Naive thymus-derived CD8-positive, alpha-beta T cell (primary cell): ENCODE data around the gene LOXHD1. TPM values are rescaled to one million over a fixed set of nuclear protein-coding genes. Genes with fewer than 3 reads are reported as not detected.

Experiments
- ATAC-seq, 2 donors: fragments of 150-1000 bp; cut with Tn5 transposase in 1 of 2; sonication (Bioruptor Pico), chemical (Tn5 transposase) in 1 of 2; 1 replicate in 1 of 2; 2 replicates in 1 of 2; pipeline ENCODE4 v1.10.0; 2021; ENCODE audit warnings: mild to moderate bottlenecking in 2 of 2, moderate library complexity in 2 of 2
- POLR2A ChIA-PET: fragments of 350-600 bp; sonication (Branson Sonifier 250); formaldehyde crosslinking; loops from one replicate; lab custom pipeline; 2021; ENCODE audit warnings: antibody characterized with exemption; lab: Charles Lee
- DNase-seq, 10 donors: peaks; one replicate each; pipeline versions ENCODE4 v3.0.0 to v3.0.0-alpha.2; 2020 to 2022
- H3K27ac Mint-ChIP-seq, 10 donors: one replicate each; pipeline ENCODE4 v1.8.0; 2020 to 2022; ENCODE audit warnings: mild to moderate bottlenecking in 10 of 10, mixed read lengths in 10 of 10, moderate library complexity in 4 of 10, inconsistent platforms in 1 of 10
- H3K27me3 Mint-ChIP-seq, 5 donors: one replicate each; pipeline ENCODE4 v1.8.0; 2021 to 2022; ENCODE audit warnings: mixed read lengths in 5 of 5
- H3K36me3 Mint-ChIP-seq, 3 donors: one replicate each; pipeline ENCODE4 v1.8.0; 2020 to 2022; ENCODE audit warnings: mixed read lengths in 3 of 3, mild to moderate bottlenecking in 2 of 3, inconsistent platforms in 1 of 3
- H3K4me1 Mint-ChIP-seq, 4 donors: one replicate each; pipeline ENCODE4 v1.8.0; 2021 to 2022; ENCODE audit warnings: mixed read lengths in 4 of 4
- H3K4me3 Mint-ChIP-seq, 10 donors: one replicate each; pipeline ENCODE4 v1.8.0; 2020 to 2022; ENCODE audit warnings: mild to moderate bottlenecking in 10 of 10, mixed read lengths in 10 of 10, moderate library complexity in 6 of 10, inconsistent platforms in 1 of 10
- H3K9me3 Mint-ChIP-seq, 9 donors: one replicate each; pipeline ENCODE4 v1.8.0; 2020 to 2022; ENCODE audit warnings: mixed read lengths in 9 of 9, mild to moderate bottlenecking in 3 of 9, inconsistent platforms in 1 of 9, moderate library complexity in 1 of 9
- polyA plus RNA-seq, 3 donors: library from polyadenylated mRNA; unstranded; fragments of 300-500 nt; fragmentation: Illumina TruSeq; gene quantifications; one replicate each; pipeline ENCODE4 v1.2.3, GENCODE V29; 2021
- total RNA-seq, 8 experiments: library from RNA in 2 of 8; stranded (reverse) in 2 of 8; gene quantifications; one replicate each; pipeline ENCODE4 v1.2.3 and lab custom pipeline; 2021 to 2026

LOXHD1 gene
- total and polyA plus RNA-seq, 5 experiments from 2014 or later: 0.08 to 0.39 TPM; not detected in 3

DNA sequence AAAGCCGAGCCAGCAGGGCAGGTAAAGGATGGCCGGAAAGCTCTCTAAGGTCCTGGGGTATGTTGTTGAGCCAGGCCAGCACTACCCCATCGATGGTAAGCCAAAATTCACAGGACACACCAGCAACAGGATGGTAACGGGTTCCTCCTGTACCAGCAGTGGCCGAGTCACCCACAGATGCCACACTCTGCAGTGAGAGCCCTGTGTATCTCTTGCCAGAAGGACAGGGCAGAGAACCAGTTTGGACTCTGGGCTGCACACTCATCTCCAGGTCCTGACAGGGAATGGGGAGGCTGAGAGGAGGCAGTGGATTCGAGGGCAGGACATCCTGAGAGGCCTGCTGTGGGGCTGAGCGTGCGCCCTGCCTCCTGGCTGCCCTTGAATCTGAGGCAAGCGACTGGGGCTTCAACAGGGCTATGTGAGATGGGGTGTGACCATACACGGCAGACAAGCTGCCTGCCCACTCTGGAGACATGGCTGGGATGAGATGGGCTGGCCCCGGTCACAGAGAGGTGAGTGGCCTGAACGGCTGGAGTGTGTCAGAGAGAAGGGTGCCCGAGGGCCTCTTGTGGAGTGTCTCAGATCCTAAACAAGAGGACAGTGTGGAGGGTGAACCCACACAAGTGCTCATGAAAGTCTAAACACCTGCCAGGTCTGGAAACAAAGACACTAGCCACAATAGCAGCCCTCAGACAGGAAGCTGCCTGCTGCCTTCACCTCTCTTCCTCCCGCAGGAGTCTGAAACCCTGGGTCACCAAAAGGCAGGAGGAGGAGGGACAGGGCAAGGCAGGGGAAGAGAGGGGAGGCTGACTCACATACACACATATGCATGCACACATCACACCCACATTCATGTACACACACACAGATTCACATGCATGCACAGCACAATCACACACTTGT is 182.3 kb downstream of the LOXHD1 start:
- peaks cover 1 to 28% (median 11%) of the 10 kb centered on the region in 5 donors for H3K27me3 Mint-ChIP-seq
- ATAC-seq (no peak), DNase-seq (no peak)
- no peak overlapping the region for H3K4me3 Mint-ChIP-seq
- no peaks in the 10 kb centered on the region for H3K36me3 Mint-ChIP-seq
- peaks cover 0 to 14% (median 12%) of the 10 kb centered on the region in 4 donors for H3K4me1 Mint-ChIP-seq
- POLR2A ChIA-PET: no interaction called here
- no peak overlapping the region for H3K27ac Mint-ChIP-seq
- no peaks in the 10 kb centered on the region for H3K9me3 Mint-ChIP-seq

DNA sequence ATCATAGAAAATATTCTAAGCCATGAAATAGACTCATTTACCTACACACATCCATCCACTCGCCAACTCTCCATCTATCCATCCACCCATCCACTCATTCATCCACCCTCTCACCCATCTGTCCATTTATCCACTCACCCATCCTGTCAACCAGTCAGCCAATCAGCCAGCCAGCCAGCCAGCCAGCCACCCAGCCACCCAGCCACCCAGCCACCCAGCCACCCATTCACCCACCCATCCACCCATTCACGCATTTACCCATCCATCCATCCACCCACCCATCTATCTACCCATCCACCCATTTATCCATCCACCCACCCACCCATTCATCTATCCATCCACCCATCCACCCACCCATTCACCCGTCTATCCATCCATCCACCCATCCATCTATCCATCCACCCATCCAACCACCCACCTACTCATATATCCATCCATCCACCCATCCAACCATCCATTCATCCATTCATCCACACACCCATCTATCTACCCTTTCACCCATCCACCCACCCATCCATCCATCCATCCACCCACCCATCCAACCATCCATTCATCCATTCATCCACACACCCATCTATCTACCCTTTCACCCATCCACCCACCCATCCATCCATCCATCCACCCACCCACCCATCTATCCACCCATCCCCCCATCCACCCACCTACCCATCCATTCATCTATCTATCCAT is 185.1 kb downstream of the LOXHD1 start:
- Mint-ChIP-seq H3K4me3 (no peak overlapping the region), H3K9me3 (no peaks in the 10 kb centered on the region), H3K36me3 (no peaks in the 10 kb centered on the region), H3K27ac (no peak overlapping the region), H3K4me1 (peaks cover 0 to 14% (median 12%) of the 10 kb centered on the region in 4 donors), H3K27me3 (peaks cover 0 to 16% (median 9%) of the 10 kb centered on the region in 5 donors)
- ATAC-seq: no peak
- DNase-seq: no peak
- POLR2A ChIA-PET: no interaction called here

DNA sequence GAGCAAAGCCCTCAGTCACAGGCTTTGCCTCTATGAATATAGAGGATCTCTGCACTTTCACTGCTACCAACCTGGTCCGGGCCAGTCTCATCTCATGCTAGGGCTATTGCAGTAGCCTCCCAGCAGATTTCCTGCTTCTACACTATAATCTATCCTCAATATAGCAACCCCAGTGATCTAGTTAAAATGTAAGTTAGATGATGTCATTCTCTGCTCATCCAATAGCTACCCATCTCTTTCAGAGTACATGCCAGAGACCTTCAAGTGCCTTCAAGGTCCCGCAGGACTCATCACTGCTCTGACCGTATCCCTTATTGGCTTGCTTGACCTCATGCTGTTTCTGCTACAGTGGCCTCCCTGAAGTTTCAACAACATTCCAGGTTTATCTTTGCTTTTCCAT is 186.3 kb downstream of the LOXHD1 start:
- Mint-ChIP-seq H3K4me1 (peaks cover 0 to 14% (median 12%) of the 10 kb centered on the region in 4 donors), H3K4me3 (no peak overlapping the region), H3K27ac (no peak overlapping the region), H3K9me3 (no peaks in the 10 kb centered on the region), H3K27me3 (peaks cover 0 to 17% (median 9%) of the 10 kb centered on the region in 5 donors), H3K36me3 (no peaks in the 10 kb centered on the region)
- POLR2A ChIA-PET: no interaction called here
- no peak for ATAC-seq
- DNase-seq: no peak

DNA sequence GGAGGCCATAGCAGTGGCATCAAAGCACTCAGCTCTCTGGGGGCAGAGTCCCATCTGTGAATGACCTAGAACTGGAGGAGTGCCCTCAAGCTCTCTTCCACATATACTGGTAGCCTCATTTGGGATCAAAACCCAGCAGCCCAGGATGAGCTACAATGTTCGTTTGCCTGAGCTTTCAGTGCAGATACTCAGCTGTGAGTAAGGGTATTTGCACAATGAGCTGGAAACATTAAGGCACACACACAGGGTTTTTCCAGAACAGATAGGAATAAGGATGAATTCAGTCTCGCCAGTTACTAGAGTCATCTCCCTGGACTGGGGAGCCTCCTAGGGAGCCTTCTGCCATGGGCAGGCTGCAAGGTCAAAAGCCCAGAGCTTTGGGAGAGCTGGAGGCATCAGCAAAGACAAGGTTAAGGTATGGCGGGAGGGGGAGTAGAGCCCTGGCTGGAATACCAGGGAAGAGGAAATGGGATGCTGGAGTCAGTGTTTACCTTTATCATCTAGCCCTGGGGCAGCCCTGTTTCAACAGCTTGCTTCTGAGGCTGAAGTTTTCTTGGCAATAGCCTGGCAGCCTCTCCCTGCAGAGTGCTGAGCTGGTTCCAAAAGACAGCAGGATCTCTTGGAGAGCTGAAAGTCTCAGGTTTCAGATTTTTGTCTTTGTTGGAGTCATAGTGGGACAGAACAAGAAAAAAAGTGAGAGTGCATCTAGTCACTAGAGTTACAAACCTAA is 187.7 kb downstream of the LOXHD1 start:
- POLR2A ChIA-PET: no interaction called here
- ATAC-seq (no peak), DNase-seq (no peak)
- no peaks in the 10 kb centered on the region for H3K9me3 Mint-ChIP-seq
- H3K36me3 Mint-ChIP-seq: no peaks in the 10 kb centered on the region
- H3K4me3 Mint-ChIP-seq: no peak overlapping the region
- H3K27ac Mint-ChIP-seq: no peak overlapping the region
- H3K27me3 Mint-ChIP-seq: peaks cover 1 to 31% (median 10%) of the 10 kb centered on the region in 5 donors
- H3K4me1 Mint-ChIP-seq: peaks cover 0 to 4% (median under 1%) of the 10 kb centered on the region in 4 donors

DNA sequence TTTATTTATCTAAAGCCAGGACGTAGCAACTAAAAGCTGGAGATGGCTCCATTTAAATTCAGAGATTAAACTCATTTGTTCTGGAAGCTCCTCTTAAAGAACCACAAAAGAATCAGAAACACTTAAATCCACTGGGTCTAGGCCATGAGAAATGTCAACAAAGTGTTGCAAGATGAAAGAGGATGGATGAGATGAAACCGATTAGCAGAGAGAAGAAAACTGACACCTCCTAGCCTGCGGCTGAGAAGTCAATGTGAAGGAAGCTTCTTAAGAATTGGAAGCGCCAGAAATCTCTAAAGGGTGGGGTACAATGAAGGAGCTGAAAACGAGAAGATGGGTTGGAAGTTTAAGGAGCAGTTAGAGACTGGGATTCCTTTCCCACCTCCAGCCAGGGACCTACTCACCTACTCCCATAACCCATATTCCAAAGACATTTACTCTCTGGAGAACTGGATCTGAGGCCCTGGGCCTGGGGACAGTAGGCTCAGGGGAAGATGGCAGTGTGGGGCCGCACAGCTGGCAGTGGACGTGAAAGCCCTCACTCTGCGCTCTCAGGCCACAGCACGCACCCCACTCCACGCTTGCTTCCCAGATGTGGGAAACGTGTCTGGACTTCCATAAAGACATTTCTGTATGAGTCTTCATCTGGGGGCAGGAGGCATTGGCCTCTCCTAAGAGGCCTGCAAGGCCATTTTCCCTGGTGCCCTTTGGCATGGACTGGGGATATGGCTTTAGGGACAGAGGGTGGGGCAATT is 188.4 kb downstream of the LOXHD1 start:
- no peak overlapping the region for H3K4me3 Mint-ChIP-seq
- POLR2A ChIA-PET: no interaction called here
- H3K27me3 Mint-ChIP-seq: peaks cover 1 to 32% (median 10%) of the 10 kb centered on the region in 5 donors
- no peak overlapping the region for H3K27ac Mint-ChIP-seq
- ATAC-seq: no peak
- no peaks in the 10 kb centered on the region for H3K36me3 Mint-ChIP-seq
- H3K9me3 Mint-ChIP-seq: no peaks in the 10 kb centered on the region
- DNase-seq: no peak
- H3K4me1 Mint-ChIP-seq: peaks cover 0 to 4% (median under 1%) of the 10 kb centered on the region in 4 donors

DNA sequence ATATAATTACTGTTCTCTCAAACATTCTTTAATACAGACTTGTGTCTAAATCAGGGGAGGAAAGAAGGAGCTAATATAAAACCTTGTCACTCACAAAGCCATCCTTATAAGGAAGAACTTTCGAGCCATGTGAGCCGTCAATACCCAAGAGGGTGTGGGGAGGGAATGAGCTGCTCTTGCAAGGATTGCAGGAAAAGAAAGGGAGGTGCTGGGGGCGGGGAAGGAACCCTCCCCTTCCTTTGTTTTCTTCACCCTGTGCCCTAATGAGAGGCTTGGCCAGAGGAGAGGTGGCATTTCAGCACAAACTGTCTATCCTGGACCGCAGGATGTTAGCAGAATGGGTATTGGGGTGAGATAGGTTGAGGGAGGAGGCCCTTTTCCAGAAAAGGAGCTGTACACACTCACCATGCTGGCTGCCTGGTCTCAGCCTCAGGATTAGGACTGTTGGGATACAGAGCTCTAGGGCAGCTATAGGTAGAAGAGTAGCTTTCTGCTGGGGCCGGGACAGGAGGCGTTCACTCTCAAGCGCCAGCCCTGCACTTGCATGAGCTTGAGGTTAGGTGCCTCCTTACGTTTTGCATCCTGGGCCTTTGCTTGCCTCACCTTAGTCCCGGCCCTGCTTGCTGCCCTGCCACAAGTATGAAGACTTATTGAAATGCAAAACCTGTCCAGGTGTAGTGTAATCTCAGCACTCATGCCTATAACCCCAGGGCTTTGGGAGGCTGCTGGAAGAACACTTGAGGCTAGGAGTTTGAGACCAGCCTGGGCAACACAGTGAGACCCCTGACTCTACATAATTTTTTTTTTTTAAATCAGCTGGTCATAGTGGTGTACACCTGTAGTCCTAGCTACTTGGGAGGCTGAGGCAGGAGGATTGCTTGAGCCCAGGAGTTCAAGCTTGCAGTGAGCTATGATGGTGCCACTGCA is 190.5 kb downstream of the LOXHD1 start:
- Mint-ChIP-seq H3K4me1 (peaks cover 0 to 2% (median under 1%) of the 10 kb centered on the region in 4 donors), H3K9me3 (no peaks in the 10 kb centered on the region), H3K27me3 (peaks cover 0 to 30% (median 10%) of the 10 kb centered on the region in 5 donors), H3K27ac (no peak overlapping the region), H3K36me3 (no peaks in the 10 kb centered on the region), H3K4me3 (no peak overlapping the region)
- POLR2A ChIA-PET: no interaction called here
- DNase-seq (no peak), ATAC-seq (no peak)

DNA sequence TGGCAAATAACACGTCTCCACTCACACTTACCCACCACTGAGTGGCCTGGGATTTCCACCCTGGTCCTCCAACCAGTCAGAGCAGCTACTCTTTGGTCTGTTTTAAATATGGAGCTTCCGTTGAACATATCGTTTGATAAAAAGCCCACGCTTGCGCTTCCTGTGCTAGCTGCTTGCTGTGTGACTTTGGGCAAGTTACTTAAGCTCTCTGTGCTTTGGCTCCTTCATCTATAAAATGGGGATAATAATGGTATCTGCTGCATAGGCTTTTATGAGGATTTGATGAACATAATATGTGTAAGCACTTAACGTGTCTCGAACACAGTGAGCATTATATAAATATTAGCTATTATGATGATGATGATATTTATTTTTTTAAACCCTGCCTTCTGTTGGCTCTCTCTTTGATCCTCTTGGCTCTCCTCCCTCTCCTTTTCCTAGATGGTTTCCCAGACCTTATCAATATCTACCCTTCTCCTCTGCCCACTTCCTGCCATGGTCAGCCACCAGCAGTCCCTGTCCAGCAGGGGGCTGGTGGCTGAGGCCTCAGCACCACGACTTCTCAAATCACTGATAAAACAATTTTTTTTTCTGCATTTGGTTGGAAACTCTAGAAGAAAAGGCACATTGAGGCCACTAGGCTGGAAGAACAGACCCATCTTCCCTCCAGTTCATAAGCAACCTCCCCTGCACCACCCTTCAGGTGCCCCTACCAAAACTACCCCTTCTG is 191.9 kb downstream of the LOXHD1 start:
- peaks cover 0 to 2% (median under 1%) of the 10 kb centered on the region in 4 donors for H3K4me1 Mint-ChIP-seq
- H3K36me3 Mint-ChIP-seq: no peaks in the 10 kb centered on the region
- DNase-seq (no peak), ATAC-seq (no peak)
- no peak overlapping the region for H3K27ac Mint-ChIP-seq
- no peak overlapping the region for H3K4me3 Mint-ChIP-seq
- POLR2A ChIA-PET: no interaction called here
- no peaks in the 10 kb centered on the region for H3K9me3 Mint-ChIP-seq
- H3K27me3 Mint-ChIP-seq: peaks cover 0 to 16% (median 5%) of the 10 kb centered on the region in 5 donors

DNA sequence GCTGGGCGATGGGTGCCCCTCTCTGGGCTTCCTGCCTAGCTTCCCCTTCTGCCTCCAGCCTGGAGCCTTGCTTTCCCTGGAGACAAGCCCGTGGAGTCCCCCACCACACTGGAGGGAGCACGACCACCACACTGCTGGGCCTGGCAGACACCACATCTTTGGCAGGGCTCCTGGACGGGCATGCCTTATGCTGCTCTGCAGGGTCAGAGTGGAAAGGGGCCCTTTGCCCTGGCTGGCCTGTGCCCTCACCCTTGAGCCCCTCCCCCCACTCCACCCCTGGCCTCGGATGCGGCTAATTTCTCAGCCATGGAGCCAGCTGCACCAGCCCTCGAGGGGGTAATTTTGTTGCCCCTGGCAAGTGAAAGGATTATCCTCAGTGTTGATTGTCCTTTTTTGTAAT is 194.5 kb downstream of the LOXHD1 start:
- POLR2A ChIA-PET: no interaction called here
- H3K4me1 Mint-ChIP-seq: peaks cover 0 to 2% (median under 1%) of the 10 kb centered on the region in 4 donors
- no peak overlapping the region for H3K4me3 Mint-ChIP-seq
- DNase-seq: no peak
- peaks cover 0 to 15% (median 5%) of the 10 kb centered on the region in 5 donors for H3K27me3 Mint-ChIP-seq
- H3K9me3 Mint-ChIP-seq: no peaks in the 10 kb centered on the region
- no peak for ATAC-seq
- no peak overlapping the region for H3K27ac Mint-ChIP-seq
- no peaks in the 10 kb centered on the region for H3K36me3 Mint-ChIP-seq

DNA sequence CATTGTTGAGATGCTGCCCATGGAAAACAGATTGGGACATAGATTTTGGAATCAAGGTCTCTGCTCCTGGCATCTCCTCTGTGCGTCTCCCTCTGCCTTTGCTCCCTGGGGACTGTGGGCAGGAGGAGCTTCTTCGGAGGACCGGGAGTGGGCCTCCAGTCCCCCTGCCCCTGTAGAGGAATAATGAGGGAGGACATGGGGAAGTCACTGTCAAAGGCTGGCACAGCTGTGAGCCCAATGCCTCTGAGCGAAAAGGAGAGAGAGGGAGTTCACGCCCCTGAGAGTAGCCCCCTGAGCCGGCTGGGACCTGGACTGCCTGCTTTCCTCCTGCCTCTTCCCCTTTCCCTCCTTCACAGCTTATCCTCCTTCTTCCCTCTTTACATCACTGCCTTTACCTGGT is 195.0 kb downstream of the LOXHD1 start:
- POLR2A ChIA-PET: no interaction called here
- Mint-ChIP-seq H3K27me3 (peaks cover 0 to 15% (median 5%) of the 10 kb centered on the region in 5 donors), H3K27ac (no peak overlapping the region), H3K4me3 (no peak overlapping the region), H3K4me1 (peaks cover 0 to 2% (median under 1%) of the 10 kb centered on the region in 4 donors), H3K9me3 (no peaks in the 10 kb centered on the region), H3K36me3 (no peaks in the 10 kb centered on the region)
- ATAC-seq (no peak), DNase-seq (no peak)

DNA sequence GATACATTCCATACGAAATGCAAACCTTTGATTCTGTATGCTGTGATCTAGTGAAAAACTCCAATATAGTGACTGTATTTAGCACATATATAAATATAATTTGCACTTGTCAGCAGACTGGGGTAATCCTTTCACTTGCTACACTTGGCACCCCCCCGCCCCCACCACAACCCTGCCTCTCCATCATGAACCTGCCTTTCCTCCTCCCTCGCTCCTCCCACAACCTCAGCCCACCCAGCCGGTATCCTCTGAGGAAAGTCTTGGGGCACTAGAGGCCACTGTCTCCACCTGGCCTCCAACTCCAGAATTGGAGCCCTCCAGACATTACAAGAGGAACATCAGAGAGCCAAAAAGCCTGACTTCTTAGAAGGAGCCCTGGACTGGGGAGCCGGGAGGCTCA is 196.3 kb downstream of the LOXHD1 start:
- Mint-ChIP-seq H3K27me3 (peaks cover 0 to 15% (median 5%) of the 10 kb centered on the region in 5 donors), H3K36me3 (no peaks in the 10 kb centered on the region), H3K4me3 (no peak overlapping the region), H3K27ac (no peak overlapping the region), H3K4me1 (peaks cover 0 to 2% (median under 1%) of the 10 kb centered on the region in 4 donors), H3K9me3 (no peaks in the 10 kb centered on the region)
- no peak for ATAC-seq
- DNase-seq: no peak
- POLR2A ChIA-PET: no interaction called here
